Astrocyte of the cerebellum (primary cell): Measurements from ENCODE around the gene ARSK.
"Not testable (repeated sequence)": the region's sequence is repeated elsewhere in the genome, so short reads cannot be mapped to it uniquely, and the experiment has no call there.

Source experiments
- DNase-seq: peaks from one replicate; pipeline ENCODE4 v3.0.0-alpha.2; 2011; ENCODE audit warnings: low read depth
- H3K4me3 ChIP-seq: 2 replicates; pipeline ENCODE4 v1.5.1; 2011; ENCODE audit warnings: mild to moderate bottlenecking, low read depth, low read length, moderate library complexity
- CTCF ChIP-seq: IDR thresholded peaks from 2 replicates; pipeline ENCODE4 v1.5.1; 2012; ENCODE audit warnings: low read length, low read depth, moderate library complexity, mild to moderate bottlenecking; ENCODE audit errors: missing control alignments
- in situ Hi-C: cut with HindIII; loops from 2 replicates; pipeline ENCODE4 v1.10.0; 2017; ENCODE audit warnings: low sequenced_read_pairs

ARSK gene

GRCh38 chr5:95630394-95630917 is 75.6 kb downstream of the ARSK start:
- TF ChIP-seq CTCF = no peak
- no peak for DNase-seq
- in situ Hi-C loops = no loop called here
- H3K4me3 ChIP-seq = no peak overlapping the region

GRCh38 chr5:95631255-95631958 is 76.5 kb downstream of the ARSK start:
- peak; percentile 79 for DNase-seq
- in situ Hi-C loops = no loop called here
- TF ChIP-seq CTCF = no peak
- no peak overlapping the region for H3K4me3 ChIP-seq

GRCh38 chr5:95631991-95632675 is 77.2 kb downstream of the ARSK start:
- in situ Hi-C loops = no loop called here
- no peak for TF ChIP-seq CTCF
- DNase-seq = no peak
- no peak overlapping the region for H3K4me3 ChIP-seq

- H3K4me3 ChIP-seq, DNase-seq, in situ Hi-C loops: not testable (repeated sequence)
These were observed 78.0 kb downstream of the ARSK start for GRCh38 chr5:95632942-95633341.

- no peak overlapping the region for H3K4me3 ChIP-seq
- DNase-seq = no peak
- in situ Hi-C loops = no loop called here
- no peak for TF ChIP-seq CTCF
These were observed 78.8 kb downstream of the ARSK start for GRCh38 chr5:95633671-95634070.

- in situ Hi-C loops = no loop called here
These were observed 79.2 kb downstream of the ARSK start for GRCh38 chr5:95634081-95634480.

More at GRCh38 chr5:95634081-95634480, 79.2 kb downstream of the ARSK start:
- no peak for TF ChIP-seq CTCF
- no peak for DNase-seq
- no peak overlapping the region for H3K4me3 ChIP-seq
